K562 (cell line): ENCODE results near the gene DHDDS. TPM values are rescaled to one million over a fixed set of nuclear protein-coding genes. Genes with fewer than 3 reads are reported as not detected.

ENCODE experiments used
- ETV6 ChIP-seq, 3 experiments: fragments of 150-350 bp in 1 of 3; sonication (generic) in 1 of 3; formaldehyde crosslinking in 1 of 3; IDR thresholded peaks; 2 replicates each; pipeline versions ENCODE4 v1.6.1 to v1.8.0; 2014 to 2022; ENCODE audit warnings: borderline replicate concordance in 2 of 3, low read depth in 2 of 3, antibody characterized with exemption in 1 of 3, low read length in 1 of 3, mild to moderate bottlenecking in 1 of 3, missing genetic modification reagents in 1 of 3
- FOXA1 ChIP-seq: fragments of 450-650 bp; IDR thresholded peaks from 2 replicates; pipeline ENCODE4 v1.6.1; 2016; ENCODE audit warnings: mild to moderate bottlenecking, borderline replicate concordance
- FOXM1 ChIP-seq, 2 experiments: fragments of 450-650 bp in 1 of 2; sonication (generic) in 1 of 2; formaldehyde crosslinking in 1 of 2; IDR thresholded peaks; 2 replicates each; pipeline versions ENCODE4 v1.6.1 to v1.9.0; 2017 to 2022; ENCODE audit warnings: low read depth in 2 of 2, mild to moderate bottlenecking in 2 of 2, missing genetic modification reagents in 1 of 2, moderate library complexity in 1 of 2
- MEF2A ChIP-seq: IDR thresholded peaks from 2 replicates; pipeline ENCODE4 v1.6.1; 2011; ENCODE audit warnings: low read depth, mild to moderate bottlenecking, low read length, moderate library complexity; ENCODE audit not compliant: control insufficient read depth
- MTF1 ChIP-seq: fragments of 250-450 bp; sonication (Bioruptor Pico); IDR thresholded peaks from 2 replicates; pipeline ENCODE4 v1.9.0; 2021; ENCODE audit warnings: moderate library complexity, mild to moderate bottlenecking, inconsistent platforms, borderline replicate concordance
- PRMT5 ChIP-seq: sonication (generic); formaldehyde crosslinking; IDR thresholded peaks from 2 replicates; pipeline ENCODE4 v1.5.0; 2020; ENCODE audit warnings: missing genetic modification reagents
- RBM14 ChIP-seq: fragments of 200-400 bp; formaldehyde crosslinking; IDR thresholded peaks from 2 replicates; pipeline ENCODE4 v1.6.1; 2018; ENCODE audit warnings: low read depth, mild to moderate bottlenecking, low read length, moderate library complexity, borderline replicate concordance; ENCODE audit not compliant: insufficient read depth
- RNF2 ChIP-seq: sonication (generic); IDR thresholded peaks from 2 replicates; pipeline ENCODE4 v1.6.1; 2016
- STAT5B ChIP-seq: fragments of 250-450 bp; sonication (Bioruptor Pico); IDR thresholded peaks from 2 replicates; pipeline ENCODE4 v1.8.0; 2021; ENCODE audit warnings: mild to moderate bottlenecking, inconsistent platforms
- THRAP3 ChIP-seq: fragments of 450-650 bp; IDR thresholded peaks from 2 replicates; pipeline ENCODE4 v1.6.1; 2016; ENCODE audit warnings: mild to moderate bottlenecking, inconsistent platforms, borderline replicate concordance
- ZNF311 ChIP-seq: fragments of 250-450 bp; sonication (Bioruptor Pico); IDR thresholded peaks from 2 replicates; pipeline ENCODE4 v1.4.0; 2020; ENCODE audit warnings: mild to moderate bottlenecking, moderate library complexity
- ZNF384 ChIP-seq: IDR thresholded peaks from 2 replicates; pipeline ENCODE4 v1.6.1; 2012; ENCODE audit warnings: low read depth, low read length, improper control_type of control experiment
- polyA plus RNA-seq, 8 experiments: library from polyadenylated mRNA; depleted of rRNA in 4 of 8; stranded (reverse) in 5 of 8; unstranded in 3 of 8; fragments of >200 nt; fragmentation: Nextera tagmentation in 2 of 8; fragmentation: Illumina TruSeq in 1 of 8; extraction: Ambion mirVana in 2 of 8; extraction: Trizol in 1 of 8; gene quantifications; 2 replicates each; pipeline versions ENCODE4 v1.2.1 to v1.2.3, GENCODE V29; 2011 to 2014; ENCODE audit warnings: inconsistent platforms in 1 of 8, missing spikeins in 1 of 8
- total RNA-seq, 7 experiments: library from RNA; depleted of rRNA in 6 of 7; stranded (reverse); fragments of >200 nt in 6 of 7; fragmentation: Illumina TruSeq in 2 of 7; extraction: Trizol in 2 of 7; gene quantifications; 2 replicates each; pipeline versions ENCODE4 v1.2.1 to v1.2.3, GENCODE V29; 2011 to 2021; ENCODE audit warnings: low replicate concordance in 1 of 7
- TF ChIP-seq, protein P1 (sequence below): fragments of 450-650 bp; IDR thresholded peaks from 2 replicates; pipeline ENCODE4 v1.6.1; 2018; ENCODE audit warnings: mild to moderate bottlenecking, low read depth; ENCODE audit not compliant: partially characterized antibody
- TF ChIP-seq, protein P2 (sequence below): fragments of 450-650 bp; IDR thresholded peaks from 2 replicates; pipeline ENCODE4 v1.6.1; 2016; ENCODE audit warnings: borderline replicate concordance
- TF ChIP-seq, protein P3 (sequence below): IDR thresholded peaks from 2 replicates; pipeline ENCODE4 v1.6.1; 2011; ENCODE audit not compliant: insufficient read length; ENCODE audit errors: extremely low read depth
- TF ChIP-seq, protein P4 (sequence below), 2 experiments: fragments of 200-800 bp in 1 of 2; sonication (Bioruptor generic) in 1 of 2; sonication (generic) in 1 of 2; formaldehyde crosslinking in 1 of 2; IDR thresholded peaks in 1 of 2; conservative IDR thresholded peaks in 1 of 2; 2 replicates each; pipeline versions ENCODE4 v1.5.0 to v1.6.1; 2016 to 2020; ENCODE audit warnings: missing compliant biosample characterization in 1 of 2, missing genetic modification characterization in 1 of 2, missing genetic modification reagents in 1 of 2
- TF ChIP-seq, protein P5 (sequence below): fragments of 250-450 bp; sonication (Bioruptor Pico); IDR thresholded peaks from 2 replicates; pipeline ENCODE4 v1.9.0; 2021; ENCODE audit warnings: mild to moderate bottlenecking, inconsistent platforms

DHDDS gene
- total and polyA plus RNA-seq, 9 of the 15 experiments (the other 6 are each of a cell fraction or from before 2014, with no cell fraction given) = 33.3 to 55.0 (median 44.3) TPM

DNA sequence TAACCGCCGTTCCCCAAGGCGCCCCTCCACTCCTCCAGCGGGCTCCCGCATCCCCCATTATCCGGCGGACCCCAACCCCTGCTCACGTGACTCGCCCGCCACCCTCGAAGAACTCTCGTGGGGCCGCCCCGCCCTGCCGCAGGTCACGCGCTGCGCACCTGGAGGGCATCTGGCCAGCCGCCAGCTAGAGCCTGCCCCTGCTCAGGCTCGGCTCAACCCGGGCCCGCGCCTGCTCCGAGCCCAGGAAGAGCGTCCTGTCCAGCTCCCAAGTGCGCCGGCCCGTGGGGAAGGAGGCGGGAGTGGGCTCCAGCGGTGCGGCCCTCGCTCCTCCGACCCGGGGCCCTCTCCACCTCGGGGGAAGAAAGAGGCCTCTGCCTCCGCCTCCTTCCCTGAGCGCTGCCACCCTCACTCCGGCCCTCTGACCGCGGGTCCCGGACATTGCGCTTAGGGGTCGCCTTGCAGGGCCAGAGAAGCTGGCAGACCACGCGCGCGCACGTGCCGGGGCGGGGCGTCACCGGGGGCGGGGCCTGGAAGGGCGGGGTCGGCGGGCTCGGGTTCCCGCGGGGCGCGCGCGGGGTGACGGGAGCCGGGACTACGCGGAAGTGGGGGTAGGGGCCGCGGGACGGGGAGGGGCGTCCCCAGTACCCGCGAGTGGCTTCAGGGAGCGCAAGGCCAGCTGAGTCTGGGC is 68.5 kb downstream of the DHDDS start (continued):
- no peak for TF ChIP-seq THRAP3
- TF ChIP-seq MEF2A = no peak
- TF ChIP-seq PRMT5 (CRISPR knock-in tag) = 0 out of 2 replicates have a peak, but pooled peaks have one; percentile 79
- no peak for TF ChIP-seq MTF1 (CRISPR knock-in tag)
- TF ChIP-seq, protein P1, sequence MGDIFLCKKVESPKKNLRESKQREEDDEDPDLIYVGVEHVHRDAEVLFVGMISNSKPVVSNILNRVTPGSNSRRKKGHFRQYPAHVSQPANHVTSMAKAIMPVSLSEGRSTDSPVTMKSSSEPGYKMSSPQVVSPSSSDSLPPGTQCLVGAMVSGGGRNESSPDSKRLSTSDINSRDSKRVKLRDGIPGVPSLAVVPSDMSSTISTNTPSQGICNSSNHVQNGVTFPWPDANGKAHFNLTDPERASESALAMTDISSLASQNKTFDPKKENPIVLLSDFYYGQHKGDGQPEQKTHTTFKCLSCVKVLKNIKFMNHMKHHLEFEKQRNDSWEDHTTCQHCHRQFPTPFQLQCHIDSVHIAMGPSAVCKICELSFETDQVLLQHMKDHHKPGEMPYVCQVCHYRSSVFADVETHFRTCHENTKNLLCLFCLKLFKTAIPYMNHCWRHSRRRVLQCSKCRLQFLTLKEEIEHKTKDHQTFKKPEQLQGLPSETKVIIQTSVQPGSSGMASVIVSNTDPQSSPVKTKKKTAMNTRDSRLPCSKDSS = no peak
- TF ChIP-seq ZNF384 = no peak
- TF ChIP-seq, protein P2, sequence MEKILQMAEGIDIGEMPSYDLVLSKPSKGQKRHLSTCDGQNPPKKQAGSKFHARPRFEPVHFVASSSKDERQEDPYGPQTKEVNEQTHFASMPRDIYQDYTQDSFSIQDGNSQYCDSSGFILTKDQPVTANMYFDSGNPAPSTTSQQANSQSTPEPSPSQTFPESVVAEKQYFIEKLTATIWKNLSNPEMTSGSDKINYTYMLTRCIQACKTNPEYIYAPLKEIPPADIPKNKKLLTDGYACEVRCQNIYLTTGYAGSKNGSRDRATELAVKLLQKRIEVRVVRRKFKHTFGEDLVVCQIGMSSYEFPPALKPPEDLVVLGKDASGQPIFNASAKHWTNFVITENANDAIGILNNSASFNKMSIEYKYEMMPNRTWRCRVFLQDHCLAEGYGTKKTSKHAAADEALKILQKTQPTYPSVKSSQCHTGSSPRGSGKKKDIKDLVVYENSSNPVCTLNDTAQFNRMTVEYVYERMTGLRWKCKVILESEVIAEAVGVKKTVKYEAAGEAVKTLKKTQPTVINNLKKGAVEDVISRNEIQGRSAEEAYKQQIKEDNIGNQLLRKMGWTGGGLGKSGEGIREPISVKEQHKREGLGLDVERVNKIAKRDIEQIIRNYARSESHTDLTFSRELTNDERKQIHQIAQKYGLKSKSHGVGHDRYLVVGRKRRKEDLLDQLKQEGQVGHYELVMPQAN = peak; percentile 90
- TF ChIP-seq, protein P3, sequence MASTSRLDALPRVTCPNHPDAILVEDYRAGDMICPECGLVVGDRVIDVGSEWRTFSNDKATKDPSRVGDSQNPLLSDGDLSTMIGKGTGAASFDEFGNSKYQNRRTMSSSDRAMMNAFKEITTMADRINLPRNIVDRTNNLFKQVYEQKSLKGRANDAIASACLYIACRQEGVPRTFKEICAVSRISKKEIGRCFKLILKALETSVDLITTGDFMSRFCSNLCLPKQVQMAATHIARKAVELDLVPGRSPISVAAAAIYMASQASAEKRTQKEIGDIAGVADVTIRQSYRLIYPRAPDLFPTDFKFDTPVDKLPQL = no peak
- no peak for TF ChIP-seq FOXA1
- TF ChIP-seq RBM14 = 0 out of 2 replicates have a peak, but pooled peaks have one; percentile 70
- peak; percentile 35; the same call in 1 of the 2 replicates for TF ChIP-seq RNF2
- TF ChIP-seq ZNF311 = no peak
- TF ChIP-seq, protein P4, sequence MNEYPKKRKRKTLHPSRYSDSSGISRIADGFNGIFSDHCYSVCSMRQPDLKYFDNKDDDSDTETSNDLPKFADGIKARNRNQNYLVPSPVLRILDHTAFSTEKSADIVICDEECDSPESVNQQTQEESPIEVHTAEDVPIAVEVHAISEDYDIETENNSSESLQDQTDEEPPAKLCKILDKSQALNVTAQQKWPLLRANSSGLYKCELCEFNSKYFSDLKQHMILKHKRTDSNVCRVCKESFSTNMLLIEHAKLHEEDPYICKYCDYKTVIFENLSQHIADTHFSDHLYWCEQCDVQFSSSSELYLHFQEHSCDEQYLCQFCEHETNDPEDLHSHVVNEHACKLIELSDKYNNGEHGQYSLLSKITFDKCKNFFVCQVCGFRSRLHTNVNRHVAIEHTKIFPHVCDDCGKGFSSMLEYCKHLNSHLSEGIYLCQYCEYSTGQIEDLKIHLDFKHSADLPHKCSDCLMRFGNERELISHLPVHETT (CRISPR knock-in tag; conservative IDR thresholded peaks at IDR 0.05 in 1 of 2, IDR thresholded peaks at IDR 0.05 in 1 of 2) = no peak; a peak in 1 of 4 replicates
- TF ChIP-seq FOXM1 (IDR thresholded peaks at IDR 0.05; ENCODE audit: low read depth) = no peak
- peak; percentile 42; the same call in 1 of the 2 replicates for TF ChIP-seq FOXM1 (CRISPR knock-in tag; IDR thresholded peaks at IDR 0.05; ENCODE audit: low read depth)
- TF ChIP-seq, protein P5, sequence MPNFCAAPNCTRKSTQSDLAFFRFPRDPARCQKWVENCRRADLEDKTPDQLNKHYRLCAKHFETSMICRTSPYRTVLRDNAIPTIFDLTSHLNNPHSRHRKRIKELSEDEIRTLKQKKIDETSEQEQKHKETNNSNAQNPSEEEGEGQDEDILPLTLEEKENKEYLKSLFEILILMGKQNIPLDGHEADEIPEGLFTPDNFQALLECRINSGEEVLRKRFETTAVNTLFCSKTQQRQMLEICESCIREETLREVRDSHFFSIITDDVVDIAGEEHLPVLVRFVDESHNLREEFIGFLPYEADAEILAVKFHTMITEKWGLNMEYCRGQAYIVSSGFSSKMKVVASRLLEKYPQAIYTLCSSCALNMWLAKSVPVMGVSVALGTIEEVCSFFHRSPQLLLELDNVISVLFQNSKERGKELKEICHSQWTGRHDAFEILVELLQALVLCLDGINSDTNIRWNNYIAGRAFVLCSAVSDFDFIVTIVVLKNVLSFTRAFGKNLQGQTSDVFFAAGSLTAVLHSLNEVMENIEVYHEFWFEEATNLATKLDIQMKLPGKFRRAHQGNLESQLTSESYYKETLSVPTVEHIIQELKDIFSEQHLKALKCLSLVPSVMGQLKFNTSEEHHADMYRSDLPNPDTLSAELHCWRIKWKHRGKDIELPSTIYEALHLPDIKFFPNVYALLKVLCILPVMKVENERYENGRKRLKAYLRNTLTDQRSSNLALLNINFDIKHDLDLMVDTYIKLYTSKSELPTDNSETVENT (CRISPR knock-in tag) = no peak; the same call in 1 of the 2 replicates
- TF ChIP-seq ETV6 (IDR thresholded peaks at IDR 0.05; ENCODE audit: borderline replicate concordance in 1 of 2, low read depth in 2 of 2, low read length in 1 of 2) = 0 out of 4 replicates have a peak, but pooled peaks of 1 of the 2 experiments have one; percentile 1
- TF ChIP-seq ETV6 (CRISPR knock-in tag; IDR thresholded peaks at IDR 0.05; ENCODE audit: borderline replicate concordance) = peak; percentile 55; the same call in 1 of the 2 replicates
- TF ChIP-seq STAT5B (CRISPR knock-in tag) = no peak
